22Rv1 (cell line): ENCODE measurements around the gene PIH1D1.

Experiments used
- H3K27ac ChIP-seq: fragments of 450-650 bp; 2 replicates; pipeline ENCODE4 v1.5.1; 2017
- CTCF ChIP-seq: fragments of 450-650 bp; IDR thresholded peaks from 2 replicates; pipeline ENCODE4 v1.5.1; 2017; ENCODE audit warnings: mild to moderate bottlenecking
- ZFX ChIP-seq: fragments of 450-650 bp; IDR thresholded peaks from 2 replicates; pipeline ENCODE4 v1.6.1; 2017; ENCODE audit warnings: antibody characterized with exemption, borderline replicate concordance

The PIH1D1 gene

GRCh38 chr19:49451430-49452181 lies at the start of gene PIH1D1:
PIH1D1 (minus strand) TSS chr19:49451814; CDS start chr19:49451574, 240 bp downstream.
- peak within 1 kb of the TSS; percentile 91 for H3K27ac ChIP-seq
- TF ChIP-seq ZFX (no peak), CTCF (no peak)

GRCh38 chr19:49499030-49499670 lies 47.5 kb upstream of the PIH1D1 start:
- H3K27ac ChIP-seq: peak overlapping the region; percentile 98

GRCh38 chr19:49498475-49498874 lies 46.9 kb upstream of the PIH1D1 start:
- no peak for TF ChIP-seq ZFX
- no peak for TF ChIP-seq CTCF
- peak overlapping the region; percentile 98 for H3K27ac ChIP-seq

More at GRCh38 chr19:49499030-49499670, 47.5 kb upstream of the PIH1D1 start:
- TF ChIP-seq CTCF (no peak), ZFX (no peak)

- peak overlapping the region; percentile 98 for H3K27ac ChIP-seq
- TF ChIP-seq ZFX: no peak
- TF ChIP-seq CTCF: no peak
These were observed 46.1 kb upstream of the PIH1D1 start for GRCh38 chr19:49497789-49498103.

GRCh38 chr19:49497047-49497788 lies 45.6 kb upstream of the PIH1D1 start:
- TF ChIP-seq ZFX: no peak
- no peak for TF ChIP-seq CTCF
- peak overlapping the region; percentile 98 for H3K27ac ChIP-seq

GRCh38 chr19:49496574-49497008 lies 45.0 kb upstream of the PIH1D1 start:
- peak overlapping the region; percentile 98 for H3K27ac ChIP-seq
- no peak for TF ChIP-seq CTCF
- no peak for TF ChIP-seq ZFX
